WTC11 (cell line): ENCODE measurements around the gene NCKAP5. TPM values are rescaled to one million over a fixed set of nuclear protein-coding genes. Genes with fewer than 3 reads are reported as not detected.

Experiments
- ATAC-seq: fragments of 200-7000 bp; cut with Tn5 transposase; 2 replicates; pipeline ENCODE4 v1.10.0; 2021; ENCODE audit warnings: mild to moderate bottlenecking, moderate library complexity
- CTCF ChIA-PET: fragments of 300-600 bp; sonication (Branson Sonifier 250); formaldehyde crosslinking; loops from one replicate; lab custom pipeline; 2021; ENCODE audit warnings: antibody characterized with exemption; lab: Charles Lee
- POLR2A ChIA-PET: fragments of 350-600 bp; sonication (Branson Sonifier 250); formaldehyde crosslinking; loops from one replicate; lab custom pipeline; 2021; ENCODE audit warnings: antibody characterized with exemption; lab: Charles Lee
- DNase-seq: peaks from one replicate; pipeline ENCODE4 v3.0.0; 2021; ENCODE audit warnings: low spot score
- H3K27ac Mint-ChIP-seq: 2 replicates; pipeline ENCODE4 v1.8.0; 2021; ENCODE audit warnings: mixed read lengths
- H3K27me3 Mint-ChIP-seq: 2 replicates; pipeline ENCODE4 v1.8.0; 2021; ENCODE audit warnings: low read depth, mild to moderate bottlenecking, moderate library complexity, mixed read lengths
- H3K36me3 Mint-ChIP-seq: 2 replicates; pipeline ENCODE4 v1.8.0; 2021; ENCODE audit warnings: mixed read lengths
- H3K4me1 Mint-ChIP-seq: 2 replicates; pipeline ENCODE4 v1.8.0; 2022; ENCODE audit warnings: mixed read lengths
- H3K4me3 Mint-ChIP-seq: 2 replicates; pipeline ENCODE4 v1.8.0; 2021; ENCODE audit warnings: mild to moderate bottlenecking, moderate library complexity, mixed read lengths
- H3K9me3 Mint-ChIP-seq: 2 replicates; pipeline ENCODE4 v1.8.0; 2021; ENCODE audit warnings: mixed read lengths
- ATF1 ChIP-seq: sonication (generic); formaldehyde crosslinking; IDR thresholded peaks from 2 replicates; pipeline ENCODE4 v1.8.1; 2023; ENCODE audit warnings: mild to moderate bottlenecking, moderate library complexity, missing genetic modification reagents
- ATF3 ChIP-seq: sonication (generic); formaldehyde crosslinking; conservative IDR thresholded peaks from 2 replicates; pipeline ENCODE4 v1.8.1; 2022; ENCODE audit warnings: mild to moderate bottlenecking, missing genetic modification reagents
- ATF6 ChIP-seq: sonication (generic); formaldehyde crosslinking; IDR thresholded peaks from 2 replicates; pipeline ENCODE4 v1.8.1; 2023; ENCODE audit warnings: mild to moderate bottlenecking, missing genetic modification reagents
- CREM ChIP-seq: sonication (generic); formaldehyde crosslinking; IDR thresholded peaks from 2 replicates; pipeline ENCODE4 v1.8.1; 2022; ENCODE audit warnings: mild to moderate bottlenecking, missing genetic modification reagents, moderate library complexity
- ELF4 ChIP-seq: sonication (generic); formaldehyde crosslinking; IDR thresholded peaks from 2 replicates; pipeline ENCODE4 v1.8.1; 2022; ENCODE audit warnings: low read depth, mild to moderate bottlenecking, moderate library complexity, missing genetic modification reagents
- FOXK1 ChIP-seq: sonication (generic); formaldehyde crosslinking; IDR thresholded peaks from 2 replicates; pipeline ENCODE4 v1.8.0; 2022; ENCODE audit warnings: mild to moderate bottlenecking, moderate library complexity, missing genetic modification reagents
- HMGA2 ChIP-seq: fragments of 250-450 bp; sonication (Bioruptor Pico); IDR thresholded peaks from 2 replicates; pipeline ENCODE4 v1.4.0; 2021; ENCODE audit warnings: mild to moderate bottlenecking, moderate library complexity
- IRF1 ChIP-seq: sonication (generic); formaldehyde crosslinking; IDR thresholded peaks from 2 replicates; pipeline ENCODE4 v1.8.0; 2023; ENCODE audit warnings: missing genetic modification reagents
- IRF2 ChIP-seq: sonication (generic); formaldehyde crosslinking; IDR thresholded peaks from 2 replicates; pipeline ENCODE4 v1.8.0; 2022; ENCODE audit warnings: low read depth, missing genetic modification reagents, borderline replicate concordance
- JAZF1 ChIP-seq: fragments of 250-450 bp; sonication (Bioruptor Pico); IDR thresholded peaks from 2 replicates; pipeline ENCODE4 v1.9.0; 2021; ENCODE audit warnings: moderate library complexity, mild to moderate bottlenecking, inconsistent platforms
- MYBL2 ChIP-seq: sonication (generic); formaldehyde crosslinking; IDR thresholded peaks from 2 replicates; pipeline ENCODE4 v1.8.1; 2023; ENCODE audit warnings: mild to moderate bottlenecking, moderate library complexity, missing genetic modification reagents
- NFATC4 ChIP-seq: fragments of 250-450 bp; sonication (Bioruptor Pico); IDR thresholded peaks from 2 replicates; pipeline ENCODE4 v1.9.0; 2021; ENCODE audit warnings: mild to moderate bottlenecking
- NR2C2 ChIP-seq: sonication (generic); formaldehyde crosslinking; IDR thresholded peaks from 2 replicates; pipeline ENCODE4 v1.8.0; 2022; ENCODE audit warnings: mild to moderate bottlenecking, missing genetic modification reagents
- PRDM15 ChIP-seq: sonication (generic); formaldehyde crosslinking; IDR thresholded peaks from 2 replicates; pipeline ENCODE4 v1.8.0; 2022; ENCODE audit warnings: missing genetic modification reagents
- SP1 ChIP-seq: sonication (generic); formaldehyde crosslinking; conservative IDR thresholded peaks from 2 replicates; pipeline ENCODE4 v1.8.1; 2022; ENCODE audit warnings: missing genetic modification reagents
- TEAD4 ChIP-seq: sonication (generic); formaldehyde crosslinking; IDR thresholded peaks from 2 replicates; pipeline ENCODE4 v1.8.0; 2022; ENCODE audit warnings: mild to moderate bottlenecking, missing genetic modification reagents
- USF1 ChIP-seq: sonication (generic); formaldehyde crosslinking; IDR thresholded peaks from 2 replicates; pipeline ENCODE4 v1.8.0; 2022; ENCODE audit warnings: mild to moderate bottlenecking, missing genetic modification reagents
- ZBTB21 ChIP-seq: sonication (generic); formaldehyde crosslinking; IDR thresholded peaks from 2 replicates; pipeline ENCODE4 v1.8.1; 2023; ENCODE audit warnings: mild to moderate bottlenecking, missing genetic modification reagents, borderline replicate concordance
- ZNF121 ChIP-seq: sonication (generic); formaldehyde crosslinking; IDR thresholded peaks from 2 replicates; pipeline ENCODE4 v1.8.0; 2023; ENCODE audit warnings: missing genetic modification reagents
- ZNF138 ChIP-seq: sonication (generic); formaldehyde crosslinking; conservative IDR thresholded peaks from 2 replicates; pipeline ENCODE4 v1.8.1; 2022; ENCODE audit warnings: mild to moderate bottlenecking, moderate library complexity, missing genetic modification reagents
- total RNA-seq: library from RNA; stranded (reverse); gene quantifications from 3 replicates; pipeline ENCODE4 v1.2.3, GENCODE V29; 2021
- TF ChIP-seq, protein P1 (sequence below): sonication (generic); formaldehyde crosslinking; IDR thresholded peaks from 2 replicates; pipeline ENCODE4 v1.8.1; 2022; ENCODE audit warnings: low read depth, missing genetic modification reagents, borderline replicate concordance

NCKAP5 gene
- total RNA-seq, 1 experiment from 2014 or later, result 0.55 TPM

DNA sequence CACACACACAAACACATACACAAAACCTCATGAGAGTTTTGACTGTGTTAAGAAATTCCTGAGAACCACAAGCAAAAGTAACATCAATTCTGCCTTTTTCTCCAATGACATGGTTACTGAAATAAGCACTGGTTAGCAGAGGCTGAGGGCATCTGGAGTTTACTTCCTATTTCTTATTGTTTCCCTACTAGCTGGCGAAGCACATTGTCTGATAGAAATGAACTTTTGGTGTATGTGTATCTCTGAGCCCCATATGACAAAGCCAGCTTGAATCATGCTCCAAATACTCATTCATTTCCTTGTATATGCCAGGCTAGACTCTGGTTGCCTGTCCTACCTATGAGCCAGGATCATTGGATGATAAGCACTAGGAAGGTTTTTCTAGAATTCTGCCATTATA lies 203.1 kb downstream of the NCKAP5 start:
- POLR2A ChIA-PET, result no interaction called here
- DNase-seq (no peak), ATAC-seq (no peak)
- H3K4me3 Mint-ChIP-seq, result no peak overlapping the region
- CTCF ChIA-PET, result interaction anchor here (0.5 to 1.4 kb wide), 7 partner anchors 17 to 992 kb away, joined by 3 to 6 read pairs (median 3); no protein-coding TSS in a partner anchor
- TF ChIP-seq PRDM15 (CRISPR knock-in tag) (no peak), NR2C2 (CRISPR knock-in tag) (no peak), FOXK1 (no peak), ATF6 (CRISPR knock-in tag) (no peak), ZNF138 (CRISPR knock-in tag) (no peak), NFATC4 (no peak), ATF1 (no peak)
- no peaks in the 10 kb centered on the region for H3K9me3 Mint-ChIP-seq
- no peak overlapping the region for H3K27ac Mint-ChIP-seq
- H3K27me3 Mint-ChIP-seq, result no peaks in the 10 kb centered on the region
- H3K36me3 Mint-ChIP-seq, result no peaks in the 10 kb centered on the region
- H3K4me1 Mint-ChIP-seq, result peaks cover 34% of the 10 kb centered on the region

- ATAC-seq, result peak; percentile 75
- Mint-ChIP-seq H3K4me1 (peaks cover 30% of the 10 kb centered on the region), H3K27ac (no peak overlapping the region), H3K4me3 (no peak overlapping the region), H3K9me3 (no peaks in the 10 kb centered on the region), H3K27me3 (no peaks in the 10 kb centered on the region), H3K36me3 (no peaks in the 10 kb centered on the region)
- TF ChIP-seq NFATC4 (no peak), ATF3 (CRISPR knock-in tag) (no peak), PRDM15 (CRISPR knock-in tag) (no peak), SP1 (CRISPR knock-in tag) (no peak), ZNF121 (CRISPR knock-in tag) (no peak), NR2C2 (CRISPR knock-in tag) (no peak), HMGA2 (CRISPR knock-in tag) (no peak), IRF2 (no peak), TEAD4 (CRISPR knock-in tag) (no peak), IRF1 (CRISPR knock-in tag) (no peak), CREM (CRISPR knock-in tag) (no peak), ELF4 (no peak), MYBL2 (no peak), USF1 (no peak), JAZF1 (CRISPR knock-in tag) (no peak), ZBTB21 (CRISPR knock-in tag) (no peak)
- TF ChIP-seq, protein P1, sequence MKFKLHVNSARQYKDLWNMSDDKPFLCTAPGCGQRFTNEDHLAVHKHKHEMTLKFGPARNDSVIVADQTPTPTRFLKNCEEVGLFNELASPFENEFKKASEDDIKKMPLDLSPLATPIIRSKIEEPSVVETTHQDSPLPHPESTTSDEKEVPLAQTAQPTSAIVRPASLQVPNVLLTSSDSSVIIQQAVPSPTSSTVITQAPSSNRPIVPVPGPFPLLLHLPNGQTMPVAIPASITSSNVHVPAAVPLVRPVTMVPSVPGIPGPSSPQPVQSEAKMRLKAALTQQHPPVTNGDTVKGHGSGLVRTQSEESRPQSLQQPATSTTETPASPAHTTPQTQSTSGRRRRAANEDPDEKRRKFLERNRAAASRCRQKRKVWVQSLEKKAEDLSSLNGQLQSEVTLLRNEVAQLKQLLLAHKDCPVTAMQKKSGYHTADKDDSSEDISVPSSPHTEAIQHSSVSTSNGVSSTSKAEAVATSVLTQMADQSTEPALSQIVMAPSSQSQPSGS (CRISPR knock-in tag), result no peak
- DNase-seq, result peak; percentile 37
- ChIA-PET POLR2A (no interaction called here), CTCF (interaction anchor here (0.5 to 1.4 kb wide), 8 partner anchors 17 to 993 kb away, joined by 3 to 6 read pairs (median 3); no protein-coding TSS in a partner anchor)
Measured at GRCh38 chr2:133364636-133365035, 203.6 kb downstream of the NCKAP5 start.
